Fibroblast of lung (primary cell): Measurements from ENCODE around the gene LRRC10B. TPM values are rescaled to one million over a fixed set of nuclear protein-coding genes. Genes with fewer than 3 reads are reported as not detected.

Experiments used
- DNase-seq, 2 donors: peaks; one replicate each; pipeline versions ENCODE4 v3.0.0 to v3.0.0-alpha.2; 2010; ENCODE audit warnings: low read depth in 2 of 2
- H2AFZ ChIP-seq: 2 replicates; pipeline ENCODE4 v1.5.1; 2012; ENCODE audit warnings: low read length, control low read depth, inconsistent platforms
- H3K27ac ChIP-seq: 2 replicates; pipeline ENCODE4 v1.5.1; 2011; ENCODE audit warnings: low read length, control low read depth; ENCODE audit not compliant: insufficient read depth
- H3K27me3 ChIP-seq: 2 replicates; pipeline ENCODE4 v1.5.1; 2011; ENCODE audit warnings: mild to moderate bottlenecking, low read length; ENCODE audit not compliant: control insufficient read depth, insufficient read depth
- H3K36me3 ChIP-seq: 2 replicates; pipeline ENCODE4 v1.5.1; 2011; ENCODE audit warnings: low read length; ENCODE audit not compliant: control insufficient read depth, insufficient read depth
- H3K4me1 ChIP-seq: 2 replicates; pipeline ENCODE4 v1.5.1; 2011; ENCODE audit warnings: low read length; ENCODE audit not compliant: control insufficient read depth, insufficient read depth; ENCODE audit errors: extremely low read depth
- H3K4me2 ChIP-seq: 2 replicates; pipeline ENCODE4 v1.5.1; 2011; ENCODE audit warnings: low read length, control low read depth; ENCODE audit not compliant: insufficient read depth; ENCODE audit errors: extremely low read depth
- H3K4me3 ChIP-seq, 4 experiments: fragments of 200-600 bp in 1 of 4; sonication (generic) in 1 of 4; replicated peaks in 1 of 4; 2 replicates each; pipeline ENCODE4 v1.5.1; 2011 to 2016; ENCODE audit warnings: low read length in 4 of 4, low read depth in 3 of 4, mild to moderate bottlenecking in 3 of 4, control low read depth in 2 of 4, inconsistent platforms in 1 of 4, mixed read lengths in 1 of 4; ENCODE audit not compliant: insufficient read depth in 1 of 4; ENCODE audit errors: control extremely low read depth in 1 of 4
- H3K79me2 ChIP-seq: 2 replicates; pipeline ENCODE4 v1.5.1; 2012; ENCODE audit warnings: mild to moderate bottlenecking, low read length, inconsistent platforms; ENCODE audit not compliant: control insufficient read depth, insufficient read depth
- H3K9ac ChIP-seq: 2 replicates; pipeline ENCODE4 v1.5.1; 2011; ENCODE audit warnings: mild to moderate bottlenecking, low read length, control low read depth; ENCODE audit not compliant: insufficient read depth
- H3K9me3 ChIP-seq: 2 replicates; pipeline ENCODE4 v1.5.1; 2012; ENCODE audit warnings: low read depth, low read length; ENCODE audit not compliant: control insufficient read depth, insufficient read depth
- H4K20me1 ChIP-seq: 2 replicates; pipeline ENCODE4 v1.5.1; 2011; ENCODE audit warnings: low read length; ENCODE audit not compliant: control insufficient read depth, insufficient read depth; ENCODE audit errors: extremely low read depth
- CTCF ChIP-seq, 2 donors: IDR thresholded peaks in 1 of 2; conservative IDR thresholded peaks in 1 of 2; 1 replicate in 1 of 2; 2 replicates in 1 of 2; pipeline ENCODE4 v1.5.1; 2011 to 2012; ENCODE audit warnings: low read length in 2 of 2, control low read depth in 1 of 2, inconsistent platforms in 1 of 2, low read depth in 1 of 2, mild to moderate bottlenecking in 1 of 2
- EZH2 ChIP-seq: IDR thresholded peaks from 2 replicates; pipeline ENCODE4 v1.5.1; 2012; ENCODE audit warnings: low read length, control low read depth, mild to moderate bottlenecking; ENCODE audit errors: missing control alignments
- polyA plus RNA-seq, 2 donors: library from polyadenylated mRNA; depleted of rRNA in 1 of 2; stranded (reverse) in 1 of 2; unstranded in 1 of 2; fragments of >200 nt; gene quantifications; 2 replicates each; pipeline ENCODE4 v1.2.1, GENCODE V29; 2011 to 2012; ENCODE audit warnings: missing spikeins in 1 of 2
- total RNA-seq: library from RNA; depleted of rRNA; stranded (reverse); fragments of >200 nt; gene quantifications from 2 replicates; pipeline ENCODE4 v1.2.1, GENCODE V29; 2014

LRRC10B gene
- total and polyA plus RNA-seq, 2 donors (not counting 1 experiment from before 2014, with no cell fraction given): 0.17 TPM; not detected in 1

- DNase-seq: no peak
- Histone ChIP-seq H3K36me3 (no peaks in the 10 kb centered on the region), H3K4me3 (no peak overlapping the region), H3K9ac (no peak overlapping the region), H3K9me3 (no peaks in the 10 kb centered on the region), H3K27ac (no peak overlapping the region), H4K20me1 (no peaks in the 10 kb centered on the region), H3K27me3 (peaks cover 15% of the 10 kb centered on the region), H3K4me1 (no peaks in the 10 kb centered on the region), H3K4me2 (no peak overlapping the region), H2AFZ (no peak overlapping the region), H3K79me2 (no peaks in the 10 kb centered on the region)
- TF ChIP-seq CTCF (conservative IDR thresholded peaks at IDR 0.05 in 1 of 2, IDR thresholded peaks at IDR 0.05 in 1 of 2; ENCODE audit: low read depth in 1 of 2, low read length in 2 of 2): no peak
- no peak for TF ChIP-seq EZH2
Measured at GRCh38 chr11:61511383-61511782, 2.8 kb downstream of the LRRC10B start.

- no peaks in the 10 kb centered on the region for H4K20me1 ChIP-seq
- H3K9me3 ChIP-seq: no peaks in the 10 kb centered on the region
- TF ChIP-seq CTCF (conservative IDR thresholded peaks at IDR 0.05 in 1 of 2, IDR thresholded peaks at IDR 0.05 in 1 of 2; ENCODE audit: low read depth in 1 of 2, low read length in 2 of 2) (no peak), EZH2 (no peak)
- H3K27me3 ChIP-seq: peaks cover 10% of the 10 kb centered on the region
- H3K4me3 ChIP-seq: no peak overlapping the region
- no peak overlapping the region for H2AFZ ChIP-seq
- H3K4me1 ChIP-seq: no peaks in the 10 kb centered on the region
- no peak overlapping the region for H3K4me2 ChIP-seq
- H3K9ac ChIP-seq: no peak overlapping the region
- no peaks in the 10 kb centered on the region for H3K36me3 ChIP-seq
- DNase-seq: no peak
- no peaks in the 10 kb centered on the region for H3K79me2 ChIP-seq
- no peak overlapping the region for H3K27ac ChIP-seq
Measured at GRCh38 chr11:61512435-61512834, 3.9 kb downstream of the LRRC10B start.

- Histone ChIP-seq H3K4me1 (no peaks in the 10 kb centered on the region), H2AFZ (no peak overlapping the region), H3K27ac (no peak overlapping the region), H3K4me3 (no peak overlapping the region), H3K27me3 (peaks cover 2% of the 10 kb centered on the region), H3K4me2 (no peak overlapping the region), H3K79me2 (no peaks in the 10 kb centered on the region), H3K9ac (no peak overlapping the region), H4K20me1 (no peaks in the 10 kb centered on the region), H3K9me3 (no peaks in the 10 kb centered on the region), H3K36me3 (no peaks in the 10 kb centered on the region)
- no peak for TF ChIP-seq CTCF (conservative IDR thresholded peaks at IDR 0.05 in 1 of 2, IDR thresholded peaks at IDR 0.05 in 1 of 2; ENCODE audit: low read depth in 1 of 2, low read length in 2 of 2)
- no peak for TF ChIP-seq EZH2
- no peak for DNase-seq
Measured at GRCh38 chr11:61513143-61513765, 4.7 kb downstream of the LRRC10B start.
